Keratinocyte (primary cell): ENCODE data around the gene KIDINS220.

Source experiments
- CTCF ChIP-seq, 3 experiments: IDR thresholded peaks in 1 of 3; conservative IDR thresholded peaks in 1 of 3; optimal IDR thresholded peaks in 1 of 3; 2 replicates in 2 of 3; 3 replicates in 1 of 3; pipeline versions ENCODE3 to v1.5.1; 2011; ENCODE audit warnings: low read length in 3 of 3, mild to moderate bottlenecking in 3 of 3, moderate library complexity in 2 of 3, control low read depth in 1 of 3, inconsistent platforms in 1 of 3; ENCODE audit not compliant: insufficient read depth in 2 of 3; ENCODE audit errors: extremely low read depth in 1 of 3
- EZH2 ChIP-seq: IDR thresholded peaks from one replicate; pipeline ENCODE4 v1.6.1; 2012; ENCODE audit warnings: inconsistent platforms, mild to moderate bottlenecking, low read length, moderate library complexity

GRCh38 chr2:8849327-8849726 is 11.9 kb upstream of the KIDINS220 start:
- TF ChIP-seq CTCF (optimal IDR thresholded peaks at IDR 0.05 in 1 of 3, IDR thresholded peaks at IDR 0.05 in 1 of 3, conservative IDR thresholded peaks at IDR 0.05 in 1 of 3; ENCODE audit: extremely low read depth in 1 of 3, insufficient read depth in 2 of 3, low read length in 3 of 3) (no peak), EZH2 (no peak)
